Ectodermal cell (in vitro differentiated cells): ENCODE data around the gene SETD5.

ENCODE experiments used
- H3K27ac ChIP-seq: 2 replicates; pipeline ENCODE4 v1.7.0; 2013; ENCODE audit warnings: mild to moderate bottlenecking, low read depth, low read length; ENCODE audit not compliant: insufficient read depth, poor library complexity, severe bottlenecking
- H3K27me3 ChIP-seq: 2 replicates; pipeline ENCODE4 v1.7.0; 2013; ENCODE audit warnings: mild to moderate bottlenecking, low read length; ENCODE audit not compliant: insufficient read depth, control insufficient read depth, poor library complexity, severe bottlenecking
- H3K36me3 ChIP-seq: one replicate; pipeline ENCODE4 v1.7.0; 2013; ENCODE audit warnings: low read length; ENCODE audit not compliant: control insufficient read depth, insufficient read depth
- H3K4me1 ChIP-seq: one replicate; pipeline ENCODE4 v1.7.0; 2013; ENCODE audit warnings: low read length; ENCODE audit not compliant: control insufficient read depth, insufficient read depth
- H3K4me3 ChIP-seq: 2 replicates; pipeline ENCODE4 v1.7.0; 2013; ENCODE audit warnings: low read depth, low read length, control low read depth; ENCODE audit not compliant: insufficient read depth
- H3K9me3 ChIP-seq: 2 replicates; pipeline ENCODE4 v1.7.0; 2013; ENCODE audit warnings: mild to moderate bottlenecking, low read length, moderate library complexity; ENCODE audit not compliant: control insufficient read depth
- WGBS, 2 experiments: methylation state at CpG; one replicate each; pipeline ENCODE4 v1.1.7; 2013; ENCODE audit warnings: missing lambda C conversion rate in 2 of 2; 5-methylcytosine and 5-hydroxymethylcytosine counted together

Gene SETD5

DNA sequence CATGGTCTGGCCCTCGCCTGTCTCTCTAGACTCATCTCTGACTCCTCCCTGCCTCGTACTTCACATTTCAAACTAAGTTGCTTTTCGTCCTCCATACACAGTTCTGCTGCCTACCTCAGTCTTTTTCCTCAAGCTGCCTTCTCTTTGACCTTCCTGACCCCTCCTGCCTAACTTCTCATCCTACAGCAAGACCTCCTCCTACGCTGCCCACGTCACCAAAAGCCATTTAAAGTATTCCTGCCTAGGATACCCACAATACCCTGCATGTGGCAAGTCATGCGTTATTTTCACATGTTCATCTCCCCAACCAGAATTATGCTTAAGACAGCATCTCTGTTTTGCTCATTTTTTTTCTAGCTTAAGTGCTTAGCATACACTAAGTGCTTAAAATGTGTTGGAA, 99.5 kb downstream of the SETD5 start:
- no peak overlapping the region for H3K27ac ChIP-seq
- peaks cover 5% of the 10 kb centered on the region for H3K4me1 ChIP-seq
- no peak overlapping the region for H3K4me3 ChIP-seq
- H3K36me3 ChIP-seq = no peaks in the 10 kb centered on the region
- peaks cover 20% of the 10 kb centered on the region for H3K27me3 ChIP-seq
- H3K9me3 ChIP-seq = no peaks in the 10 kb centered on the region
- 81 to 85% methylated on average over 6 of the region's 6 CpGs for WGBS, 2 experiments

DNA sequence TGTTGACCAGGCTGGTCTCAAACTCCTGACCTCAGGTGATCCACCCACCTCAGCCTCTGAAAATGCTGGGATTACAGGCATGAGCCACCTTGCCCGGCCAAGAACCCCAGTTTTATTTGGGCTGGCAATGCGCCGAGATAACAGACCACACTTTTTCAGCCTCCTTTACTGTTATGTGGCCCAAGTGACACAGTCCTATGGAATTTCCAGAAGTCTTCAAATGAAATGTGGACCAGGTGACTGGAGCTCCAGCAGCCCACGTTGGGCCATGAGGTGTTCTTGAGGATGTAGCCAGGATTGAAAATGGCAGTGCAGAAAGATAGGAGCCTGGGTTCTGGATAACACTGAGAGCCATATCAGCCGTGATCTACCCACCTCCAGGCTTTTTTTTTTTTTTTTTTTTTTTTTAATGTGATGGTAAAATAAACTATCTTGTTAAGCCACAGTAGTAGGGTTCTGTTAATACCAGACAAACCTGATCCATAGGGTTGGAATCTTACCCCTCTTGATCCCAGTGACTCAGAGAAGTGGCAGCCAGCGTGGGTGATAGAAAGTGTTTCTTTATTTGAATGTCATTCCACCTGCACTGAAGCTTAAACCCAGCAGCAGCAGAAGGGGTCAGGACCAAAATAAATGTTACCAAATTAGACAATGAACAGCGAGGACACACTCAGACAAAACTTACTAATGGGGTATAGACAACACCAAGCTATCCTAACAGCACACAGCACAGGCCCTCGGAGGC, 100.6 kb downstream of the SETD5 start:
- Histone ChIP-seq H3K4me1 (peaks cover 5% of the 10 kb centered on the region), H3K27ac (no peak overlapping the region), H3K27me3 (peaks cover 20% of the 10 kb centered on the region), H3K36me3 (no peaks in the 10 kb centered on the region), H3K4me3 (no peak overlapping the region), H3K9me3 (no peaks in the 10 kb centered on the region)
- WGBS, 2 experiments = 88 to 91% methylated on average over 8 of the region's 8 CpGs

DNA sequence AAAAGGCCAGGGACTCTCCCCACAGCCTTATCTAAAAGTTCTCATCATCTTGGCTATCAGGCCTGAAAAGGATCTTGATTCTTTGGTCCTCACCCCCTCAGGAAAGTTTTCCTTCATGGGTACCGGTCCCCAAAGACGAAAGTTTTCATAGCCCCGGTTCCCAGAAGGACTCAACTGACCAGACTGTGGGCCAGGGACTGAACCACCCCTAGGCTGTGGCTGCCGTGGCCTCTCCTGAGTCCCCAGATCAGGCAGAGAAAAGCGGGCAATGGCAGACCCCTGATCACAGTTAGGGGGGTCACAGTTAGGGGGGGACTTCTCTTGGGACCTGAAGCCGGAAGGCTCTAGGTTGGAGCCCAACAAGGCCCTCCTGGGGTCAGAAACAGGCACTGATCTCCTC, 101.4 kb downstream of the SETD5 start:
- Histone ChIP-seq H3K27ac (no peak overlapping the region), H3K27me3 (peaks cover 20% of the 10 kb centered on the region), H3K36me3 (no peaks in the 10 kb centered on the region), H3K9me3 (no peaks in the 10 kb centered on the region), H3K4me1 (peaks cover 5% of the 10 kb centered on the region), H3K4me3 (no peak overlapping the region)
- 92 to 94% methylated on average over 6 of the region's 6 CpGs for WGBS, 2 experiments

DNA sequence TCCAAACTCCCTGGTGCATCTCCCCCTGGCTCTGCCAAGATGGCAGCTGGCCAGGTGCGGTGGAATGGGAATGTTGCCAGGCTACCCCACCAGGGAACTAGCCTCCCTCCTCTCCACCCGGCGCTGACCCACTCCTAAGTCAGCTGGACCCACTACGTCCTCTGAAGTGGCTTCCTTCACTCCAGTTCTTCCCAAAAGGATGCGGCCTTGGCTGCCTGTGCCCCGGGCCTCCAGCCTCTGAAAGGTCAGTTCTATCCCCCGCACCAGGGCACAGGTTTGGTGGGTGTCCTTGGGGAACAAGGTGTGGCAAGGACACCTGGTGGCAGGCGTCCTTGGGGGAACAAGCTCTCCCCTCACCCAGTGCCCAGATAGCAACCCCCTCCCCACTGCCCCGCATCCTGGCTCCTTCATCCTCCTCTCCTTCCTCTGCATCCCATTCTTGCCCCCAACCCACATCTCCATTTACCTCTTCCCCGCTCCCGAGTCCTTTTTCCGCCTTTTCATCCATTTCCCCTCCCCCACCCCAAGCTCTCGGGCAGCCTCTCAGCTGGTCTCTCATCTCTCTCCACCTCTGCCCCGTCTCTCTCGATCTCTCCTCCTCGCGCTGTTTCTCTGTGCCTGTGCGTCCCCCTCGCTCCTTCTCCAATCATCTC, 102.2 kb downstream of the SETD5 start:
- 37 to 39% methylated on average over 19 of the region's 19 CpGs for WGBS, 2 experiments
- Histone ChIP-seq H3K9me3 (no peaks in the 10 kb centered on the region), H3K36me3 (no peaks in the 10 kb centered on the region), H3K4me3 (peak overlapping the region; percentile 42), H3K27ac (no peak overlapping the region), H3K4me1 (peaks cover 5% of the 10 kb centered on the region), H3K27me3 (peaks cover 20% of the 10 kb centered on the region)

DNA sequence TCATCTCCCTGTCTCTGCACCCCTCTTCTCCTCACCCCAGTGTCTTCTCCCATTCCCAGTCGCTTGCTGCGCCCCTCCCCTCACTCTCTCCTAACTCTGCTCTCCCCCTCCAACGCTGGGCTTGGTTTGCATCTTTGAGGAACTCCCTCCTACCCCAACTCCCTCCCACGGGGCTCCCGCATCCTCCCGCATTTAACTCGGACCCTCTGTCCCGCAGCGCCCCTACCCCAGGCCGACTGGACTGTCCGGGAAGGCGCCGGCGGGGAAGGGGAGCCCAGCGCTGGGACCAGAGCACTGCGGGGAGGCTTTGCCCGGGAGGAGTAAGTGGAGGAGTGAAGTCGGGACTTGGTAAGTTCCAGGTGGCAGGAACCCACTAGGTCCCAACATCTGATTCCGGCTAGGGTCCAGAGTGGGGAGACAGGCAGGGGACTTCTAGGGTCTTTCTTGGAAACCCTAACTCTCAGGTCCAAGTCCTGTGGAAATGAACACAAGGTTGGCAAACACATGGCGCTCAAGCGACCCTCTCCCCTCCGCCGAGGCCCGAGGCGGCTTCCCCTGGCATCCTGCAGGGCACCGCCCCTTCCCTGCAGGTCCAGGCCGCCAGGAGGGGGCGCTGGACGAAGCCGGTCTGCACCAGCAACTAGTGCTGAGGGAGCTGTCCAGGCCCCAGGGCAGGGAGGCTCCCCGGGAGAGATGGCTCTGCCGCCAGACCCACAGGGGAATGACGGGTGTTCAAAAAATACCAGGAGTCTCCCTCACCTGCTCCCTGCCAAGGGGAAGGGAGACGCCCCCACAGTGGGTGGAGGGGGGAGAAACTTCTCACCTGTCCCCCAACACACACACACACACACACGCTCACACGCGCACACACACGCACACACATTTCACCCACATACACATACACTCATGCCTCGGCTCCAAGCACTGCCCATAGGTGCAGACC, 103.0 kb downstream of the SETD5 start:
- 13 to 14% methylated on average over 37 to 38 of the region's 39 CpGs for WGBS, 2 experiments
- Histone ChIP-seq H3K36me3 (no peaks in the 10 kb centered on the region), H3K4me3 (peak overlapping the region; percentile 42), H3K4me1 (peaks cover 5% of the 10 kb centered on the region), H3K27me3 (peaks cover 20% of the 10 kb centered on the region), H3K27ac (no peak overlapping the region), H3K9me3 (no peaks in the 10 kb centered on the region)

DNA sequence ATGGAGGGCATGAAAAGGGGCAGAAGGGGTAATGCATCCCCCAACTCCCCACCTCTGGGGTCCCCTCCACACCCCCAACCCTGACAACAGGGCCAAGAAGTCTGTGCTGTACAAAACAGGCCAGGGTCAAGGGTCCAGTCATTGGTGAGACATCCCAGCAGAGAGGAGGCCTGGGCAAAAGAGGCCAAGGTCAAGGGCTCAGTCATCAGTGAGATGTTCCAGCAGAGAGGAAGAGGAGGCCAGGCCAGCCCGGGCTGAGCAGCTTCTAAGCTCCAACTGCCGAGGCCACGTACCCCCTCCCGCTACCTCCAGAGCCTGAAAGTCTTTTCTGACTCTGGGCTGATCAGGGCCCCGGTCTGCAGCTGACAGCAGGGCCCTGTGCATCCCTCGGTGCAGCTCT, 103.8 kb downstream of the SETD5 start:
- Histone ChIP-seq H3K36me3 (no peaks in the 10 kb centered on the region), H3K4me1 (peaks cover 5% of the 10 kb centered on the region), H3K27ac (no peak overlapping the region), H3K4me3 (no peak overlapping the region), H3K27me3 (peaks cover 20% of the 10 kb centered on the region), H3K9me3 (no peaks in the 10 kb centered on the region)
- WGBS, 2 experiments = 91% methylated on average over 6 of the region's 6 CpGs

DNA sequence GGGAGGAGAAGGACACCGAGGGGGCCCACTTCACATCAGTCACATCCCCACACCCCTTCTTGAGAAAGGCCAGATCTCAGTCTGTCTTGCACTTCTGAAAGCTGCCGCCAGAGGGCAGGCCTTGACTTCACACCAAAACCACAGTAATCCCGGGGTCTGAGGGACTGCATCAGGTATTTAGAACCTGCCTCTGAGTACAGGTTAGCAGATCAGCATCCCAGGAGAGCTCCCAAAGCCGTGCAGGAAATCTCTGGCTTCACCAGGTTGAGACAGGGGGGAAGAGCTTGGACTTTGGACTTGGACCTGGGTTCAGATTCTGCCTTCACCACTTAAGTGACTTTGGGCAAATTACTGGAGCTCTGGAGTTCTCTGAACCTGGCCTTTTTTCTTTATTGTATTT, 105.9 kb downstream of the SETD5 start:
- peaks cover 5% of the 10 kb centered on the region for H3K4me1 ChIP-seq
- H3K4me3 ChIP-seq = no peak overlapping the region
- no peaks in the 10 kb centered on the region for H3K9me3 ChIP-seq
- 13 to 25% methylated on average over 3 to 4 of the region's 4 CpGs for WGBS, 2 experiments
- H3K27me3 ChIP-seq = peaks cover 22% of the 10 kb centered on the region
- H3K27ac ChIP-seq = no peak overlapping the region
- no peaks in the 10 kb centered on the region for H3K36me3 ChIP-seq

DNA sequence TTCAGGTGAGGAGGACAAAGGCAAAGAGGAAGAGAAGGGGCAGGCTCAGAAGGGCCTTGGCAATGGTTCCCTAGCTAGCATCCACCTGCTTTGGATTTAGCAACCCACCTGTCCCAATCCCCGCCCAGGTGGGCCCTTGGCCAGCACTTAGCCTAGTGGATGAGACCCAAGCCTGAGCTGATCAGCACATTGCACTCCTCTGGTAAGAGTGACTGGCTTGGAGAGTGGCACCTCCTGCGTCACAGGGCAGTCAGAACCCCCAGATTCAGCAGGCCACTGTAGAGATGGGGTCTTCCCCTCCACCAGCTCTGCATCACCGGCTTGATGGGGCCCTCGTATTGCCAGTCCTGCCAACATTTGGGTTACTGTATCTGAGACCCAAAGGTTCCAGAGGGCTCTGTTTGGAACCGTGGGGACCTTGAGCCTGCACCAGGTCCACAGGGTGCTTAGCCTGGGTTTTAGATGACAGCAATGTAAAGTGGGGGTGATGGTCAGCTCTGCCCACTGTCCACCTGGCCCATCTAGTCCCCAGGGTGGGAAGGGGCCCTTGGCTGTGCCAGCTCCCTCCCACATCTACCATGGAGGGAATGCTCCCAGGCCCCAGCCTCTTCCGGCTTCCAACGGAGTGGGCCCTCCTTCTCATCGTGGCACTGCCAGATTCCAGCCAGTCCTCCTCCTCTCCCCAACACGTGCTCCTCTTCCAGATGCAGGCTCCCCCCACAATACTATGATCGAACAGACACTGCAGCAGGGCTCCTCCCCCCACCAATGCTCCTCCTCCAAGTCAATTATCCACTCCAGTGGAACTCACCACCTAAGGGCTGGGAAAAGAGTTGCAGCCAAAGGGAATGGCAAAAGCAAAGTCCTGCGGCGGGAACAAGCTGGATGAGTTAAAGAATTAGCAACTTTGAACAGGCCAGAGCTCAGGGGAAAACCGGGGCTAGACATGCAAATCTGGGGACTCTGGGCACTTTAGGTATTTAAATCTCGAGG, 110.5 kb downstream of the SETD5 start:
- Histone ChIP-seq H3K4me1 (no peaks in the 10 kb centered on the region), H3K9me3 (no peaks in the 10 kb centered on the region), H3K27me3 (peaks cover 17% of the 10 kb centered on the region), H3K4me3 (no peak overlapping the region), H3K27ac (no peak overlapping the region), H3K36me3 (no peaks in the 10 kb centered on the region)
- 76% methylated on average over 14 of the region's 14 CpGs for WGBS, 2 experiments

DNA sequence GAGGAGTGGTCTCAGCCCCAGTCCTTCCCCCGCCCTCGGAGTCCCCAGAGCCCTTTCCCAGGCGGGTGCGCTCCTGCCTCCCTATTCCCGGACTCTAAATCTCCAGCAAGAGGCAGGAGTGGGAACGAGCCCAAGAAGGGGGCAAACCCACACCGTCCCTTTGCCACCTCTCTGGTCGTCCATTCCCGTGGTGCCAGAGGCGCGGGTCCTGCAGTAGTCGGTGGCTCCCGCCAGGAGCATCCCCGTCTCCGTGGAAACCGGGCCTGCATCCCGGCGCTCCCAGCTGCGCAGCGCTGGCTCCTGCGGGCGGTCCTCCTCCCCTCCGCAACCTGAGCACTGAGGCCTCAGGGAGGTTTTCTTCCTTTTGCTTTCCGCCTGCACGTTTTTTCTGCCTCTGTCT, 111.4 kb downstream of the SETD5 start:
- no peaks in the 10 kb centered on the region for H3K9me3 ChIP-seq
- H3K36me3 ChIP-seq = no peaks in the 10 kb centered on the region
- 54 to 57% methylated on average over 25 of the region's 25 CpGs for WGBS, 2 experiments
- H3K4me1 ChIP-seq = no peaks in the 10 kb centered on the region
- H3K27me3 ChIP-seq = peaks cover 17% of the 10 kb centered on the region
- H3K4me3 ChIP-seq = no peak overlapping the region
- no peak overlapping the region for H3K27ac ChIP-seq
